ENCODE data around the gene MYEOV.

DNA sequence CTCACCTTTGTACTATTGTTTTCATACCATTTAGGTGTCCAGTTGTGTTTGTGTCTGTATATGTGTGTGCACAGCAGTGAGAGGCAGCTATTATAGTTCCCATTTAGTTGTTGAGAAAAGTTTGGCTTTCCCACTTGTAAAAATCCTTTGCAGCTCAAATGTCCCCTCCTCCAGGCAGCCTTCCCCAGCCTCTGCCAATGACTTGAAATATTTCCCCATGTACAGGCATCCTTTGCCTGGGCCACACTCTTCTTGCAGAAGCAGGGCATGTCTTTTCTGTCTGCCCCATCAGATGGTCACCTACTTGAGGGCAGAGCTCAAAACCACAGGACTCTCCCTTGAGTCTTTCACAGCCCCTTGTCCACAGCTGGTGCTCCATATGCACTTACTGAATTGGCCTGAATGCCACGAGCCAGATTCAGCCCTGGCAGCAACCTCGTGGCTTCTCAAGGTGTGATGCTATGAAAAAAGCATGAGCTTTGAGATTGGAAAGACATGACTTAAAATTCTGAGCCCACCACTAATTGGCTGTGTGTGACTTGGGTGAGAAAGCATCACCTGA lies 39.3 kb downstream of the MYEOV start:
- TF ChIP-seq ZNF394 (tag by site-specific recombination; IDR thresholded peaks at IDR 0.05; ENCODE audit: borderline replicate concordance) (no peak), ZNF416 (tag by site-specific recombination; IDR thresholded peaks at IDR 0.05) (no peak), YY1 (tag by site-specific recombination; IDR thresholded peaks at IDR 0.05) (no peak), GLI4 (tag by site-specific recombination; IDR thresholded peaks at IDR 0.05) (no peak), ZNF311 (tag by site-specific recombination; IDR thresholded peaks at IDR 0.05; ENCODE audit: borderline replicate concordance) (no peak), PATZ1 (tag by site-specific recombination; IDR thresholded peaks at IDR 0.05) (no peak)
- TF ChIP-seq, protein P1, sequence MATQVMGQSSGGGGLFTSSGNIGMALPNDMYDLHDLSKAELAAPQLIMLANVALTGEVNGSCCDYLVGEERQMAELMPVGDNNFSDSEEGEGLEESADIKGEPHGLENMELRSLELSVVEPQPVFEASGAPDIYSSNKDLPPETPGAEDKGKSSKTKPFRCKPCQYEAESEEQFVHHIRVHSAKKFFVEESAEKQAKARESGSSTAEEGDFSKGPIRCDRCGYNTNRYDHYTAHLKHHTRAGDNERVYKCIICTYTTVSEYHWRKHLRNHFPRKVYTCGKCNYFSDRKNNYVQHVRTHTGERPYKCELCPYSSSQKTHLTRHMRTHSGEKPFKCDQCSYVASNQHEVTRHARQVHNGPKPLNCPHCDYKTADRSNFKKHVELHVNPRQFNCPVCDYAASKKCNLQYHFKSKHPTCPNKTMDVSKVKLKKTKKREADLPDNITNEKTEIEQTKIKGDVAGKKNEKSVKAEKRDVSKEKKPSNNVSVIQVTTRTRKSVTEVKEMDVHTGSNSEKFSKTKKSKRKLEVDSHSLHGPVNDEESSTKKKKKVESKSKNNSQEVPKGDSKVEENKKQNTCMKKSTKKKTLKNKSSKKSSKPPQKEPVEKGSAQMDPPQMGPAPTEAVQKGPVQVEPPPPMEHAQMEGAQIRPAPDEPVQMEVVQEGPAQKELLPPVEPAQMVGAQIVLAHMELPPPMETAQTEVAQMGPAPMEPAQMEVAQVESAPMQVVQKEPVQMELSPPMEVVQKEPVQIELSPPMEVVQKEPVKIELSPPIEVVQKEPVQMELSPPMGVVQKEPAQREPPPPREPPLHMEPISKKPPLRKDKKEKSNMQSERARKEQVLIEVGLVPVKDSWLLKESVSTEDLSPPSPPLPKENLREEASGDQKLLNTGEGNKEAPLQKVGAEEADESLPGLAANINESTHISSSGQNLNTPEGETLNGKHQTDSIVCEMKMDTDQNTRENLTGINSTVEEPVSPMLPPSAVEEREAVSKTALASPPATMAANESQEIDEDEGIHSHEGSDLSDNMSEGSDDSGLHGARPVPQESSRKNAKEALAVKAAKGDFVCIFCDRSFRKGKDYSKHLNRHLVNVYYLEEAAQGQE (tag by site-specific recombination; IDR thresholded peaks at IDR 0.05): no peak

Data from HEK293 (cell line).